ENCODE measurements around the gene LGMN. TPM values are rescaled to one million over a fixed set of nuclear protein-coding genes. Genes with fewer than 3 reads are reported as not detected.

Gene LGMN
- total and polyA plus RNA-seq, 9 of the 15 experiments (the other 6 are each of a cell fraction or from before 2014, with no cell fraction given), result 0.05 to 1.4 (median 0.43) TPM; not detected in 2

- TF ChIP-seq ZNF609 (CRISPR knock-in tag; IDR thresholded peaks at IDR 0.05; ENCODE audit: borderline replicate concordance), result no peak
- TF ChIP-seq CBX1 (IDR thresholded peaks at IDR 0.05; ENCODE audit: low read depth), result 0 out of 2 replicates have a peak, but pooled peaks have one; percentile 50
- TF ChIP-seq MCM5 (IDR thresholded peaks at IDR 0.05; ENCODE audit: low read depth), result no peak
- no peak for TF ChIP-seq RERE (CRISPR knock-in tag; IDR thresholded peaks at IDR 0.05; ENCODE audit: borderline replicate concordance)
- TF ChIP-seq ZNF124 (CRISPR knock-in tag; IDR thresholded peaks at IDR 0.05), result no peak
- TF ChIP-seq BRD9 (IDR thresholded peaks at IDR 0.05; ENCODE audit: low read depth, partially characterized antibody), result peak; percentile 54
- TF ChIP-seq ELF1 (tag; IDR thresholded peaks at IDR 0.05), result peak; percentile 92
- no peak for TF ChIP-seq TGIF2 (CRISPR knock-in tag; IDR thresholded peaks at IDR 0.05)
- no peak for TF ChIP-seq TCF7 (IDR thresholded peaks at IDR 0.05; ENCODE audit: borderline replicate concordance)
- TF ChIP-seq HDAC3 (IDR thresholded peaks at IDR 0.05; ENCODE audit: borderline replicate concordance, partially characterized antibody), result no peak
- TF ChIP-seq NFRKB (IDR thresholded peaks at IDR 0.05; ENCODE audit: low read depth), result no peak
- no peak for TF ChIP-seq ZSCAN29 (IDR thresholded peaks at IDR 0.05)
- 0 out of 2 replicates have a peak, but pooled peaks have one; percentile 15 for TF ChIP-seq NCOA1 (IDR thresholded peaks at IDR 0.05; ENCODE audit: low read depth)
- no peak for TF ChIP-seq IFI16 (CRISPR knock-in tag; IDR thresholded peaks at IDR 0.05)
Measured at GRCh38 chr14:92793709-92794546, 45.5 kb upstream of the LGMN start, which contains the start of gene GOLGA5 (continued).
